OCI-LY1 (cell line): Measurements from ENCODE around the gene FUT8.

Source experiments
- CTCF ChIP-seq: fragments of 200-600 bp; sonication (generic), shearing (Covaris generic); IDR thresholded peaks from 2 replicates; pipeline ENCODE4 v1.5.1; 2017; ENCODE audit warnings: mild to moderate bottlenecking, antibody characterized with exemption, low read length, moderate library complexity, mixed read lengths
- EZH2 ChIP-seq: fragments of 200-600 bp; sonication (generic), shearing (Covaris generic); IDR thresholded peaks from 2 replicates; pipeline ENCODE4 v1.8.0; 2017; ENCODE audit warnings: borderline replicate concordance, mixed run types, mild to moderate bottlenecking, antibody characterized with exemption, low read length, moderate library complexity, mixed read lengths

GRCh38 chr14:65471038-65471878, 58.7 kb downstream of the FUT8 start:
- TF ChIP-seq CTCF (no peak), EZH2 (no peak)
